GM12892 (cell line): ENCODE measurements around the gene MYEOV.

Experiments
- DNase-seq: peaks from one replicate; pipeline ENCODE4 v3.0.0; 2011; ENCODE audit not compliant: insufficient read length
- FAIRE-seq: peaks from 2 replicates; lab custom pipeline; 2011; peaks lifted over from hg19 to GRCh38; lab: Jason Lieb, UNC
- POLR2A ChIP-seq: IDR thresholded peaks from 2 replicates; pipeline ENCODE4 v1.6.1; 2011; ENCODE audit warnings: low read depth, low read length, control low read depth
- POLR2AphosphoS5 ChIP-seq: IDR thresholded peaks from 2 replicates; pipeline ENCODE4 v1.6.1; 2011; ENCODE audit warnings: low read depth, low read length, control low read depth
- TAF1 ChIP-seq: IDR thresholded peaks from 2 replicates; pipeline ENCODE4 v1.6.1; 2011; ENCODE audit warnings: low read depth, mild to moderate bottlenecking, control low read depth, low read length, borderline replicate concordance

MYEOV gene

GRCh38 chr11:69268911-69269310 is 25.0 kb upstream of the MYEOV start:
- no peak for FAIRE-seq
- no peak for TF ChIP-seq POLR2AphosphoS5

GRCh38 chr11:69269388-69269787 is 24.6 kb upstream of the MYEOV start:
- TF ChIP-seq POLR2A (no peak), POLR2AphosphoS5 (no peak), TAF1 (no peak)
- DNase-seq (no peak), FAIRE-seq (no peak)

More at GRCh38 chr11:69268911-69269310, 25.0 kb upstream of the MYEOV start:
- no peak for DNase-seq

GRCh38 chr11:69269926-69270697 is 23.8 kb upstream of the MYEOV start:
- DNase-seq (no peak), FAIRE-seq (no peak)
- no peak for TF ChIP-seq TAF1
- no peak for TF ChIP-seq POLR2A
- TF ChIP-seq POLR2AphosphoS5 = no peak

GRCh38 chr11:69270941-69271340 is 23.0 kb upstream of the MYEOV start:
- no peak for FAIRE-seq
- no peak for DNase-seq
- TF ChIP-seq TAF1 = no peak
- TF ChIP-seq POLR2AphosphoS5 = no peak
- TF ChIP-seq POLR2A = no peak

- FAIRE-seq (no peak), DNase-seq (no peak)
- TF ChIP-seq POLR2A (no peak), POLR2AphosphoS5 (no peak), TAF1 (no peak)
These were observed 21.9 kb upstream of the MYEOV start for GRCh38 chr11:69272055-69272454.

- no peak for DNase-seq
- TF ChIP-seq POLR2AphosphoS5 = no peak
- no peak for TF ChIP-seq TAF1
- no peak for TF ChIP-seq POLR2A
- no peak for FAIRE-seq
These were observed 21.0 kb upstream of the MYEOV start for GRCh38 chr11:69272831-69273485.

- no peak for FAIRE-seq
- DNase-seq = no peak
- no peak for TF ChIP-seq POLR2AphosphoS5
- no peak for TF ChIP-seq TAF1
- no peak for TF ChIP-seq POLR2A
These were observed 20.4 kb upstream of the MYEOV start for GRCh38 chr11:69273571-69273970.

- TF ChIP-seq POLR2A (no peak), TAF1 (no peak), POLR2AphosphoS5 (no peak)
- DNase-seq (no peak), FAIRE-seq (no peak)
These were observed 19.4 kb upstream of the MYEOV start for GRCh38 chr11:69274531-69275016.

- FAIRE-seq (no peak), DNase-seq (no peak)
- TF ChIP-seq TAF1 = no peak
- no peak for TF ChIP-seq POLR2A
- no peak for TF ChIP-seq POLR2AphosphoS5
These were observed 18.8 kb upstream of the MYEOV start for GRCh38 chr11:69275178-69275577.

- TF ChIP-seq TAF1 = no peak
- TF ChIP-seq POLR2AphosphoS5 = no peak
- TF ChIP-seq POLR2A = no peak
- no peak for FAIRE-seq
- DNase-seq = no peak
These were observed 17.8 kb upstream of the MYEOV start for GRCh38 chr11:69276165-69276564.

- FAIRE-seq (peak; percentile 79), DNase-seq (peak; percentile 70)
- TF ChIP-seq POLR2A (no peak), POLR2AphosphoS5 (no peak), TAF1 (no peak)
These were observed 16.7 kb upstream of the MYEOV start for GRCh38 chr11:69277074-69277809.
